HG03442 (cell line): ENCODE results near the gene IL31RA.
A peak's percentile ranks its signal among the peaks of the same experiment; 100 is the strongest.

Experiments
- ATAC-seq: cut with Tn5 transposase; IDR thresholded peaks from one replicate; pipeline ENCODE4 v1.9.1; 2021; ENCODE audit warnings: mild to moderate bottlenecking, moderate library complexity; ENCODE audit not compliant: unreplicated experiment

IL31RA gene

GRCh38 chr5:55858104-55858503 lies 6.9 kb downstream of the IL31RA start:
- no peak for ATAC-seq

- no peak for ATAC-seq
Measured at GRCh38 chr5:55860288-55860687, 9.1 kb downstream of the IL31RA start.

- no peak for ATAC-seq
Measured at GRCh38 chr5:55860709-55861108, 9.6 kb downstream of the IL31RA start.

GRCh38 chr5:55864606-55865541 lies 13.7 kb downstream of the IL31RA start:
- ATAC-seq, result no peak

GRCh38 chr5:55865831-55866230 lies 14.7 kb downstream of the IL31RA start:
- no peak for ATAC-seq

- ATAC-seq, result no peak
Measured at GRCh38 chr5:55866485-55866884, 15.3 kb downstream of the IL31RA start.

- ATAC-seq, result no peak
Measured at GRCh38 chr5:55866934-55867333, 15.8 kb downstream of the IL31RA start.

- no peak for ATAC-seq
Measured at GRCh38 chr5:55868846-55869245, 17.7 kb downstream of the IL31RA start.

GRCh38 chr5:55869847-55870246 lies 18.7 kb downstream of the IL31RA start:
- no peak for ATAC-seq

- ATAC-seq, result no peak
Measured at GRCh38 chr5:55873234-55873633, 22.1 kb downstream of the IL31RA start.

- ATAC-seq, result no peak
Measured at GRCh38 chr5:55877655-55878054, 26.5 kb downstream of the IL31RA start.

- ATAC-seq, result no peak
Measured at GRCh38 chr5:55880453-55880852, 29.3 kb downstream of the IL31RA start.

- ATAC-seq, result no peak
Measured at GRCh38 chr5:55885359-55885758, 34.2 kb downstream of the IL31RA start.

GRCh38 chr5:55888205-55888604 lies 37.0 kb downstream of the IL31RA start:
- ATAC-seq, result no peak

GRCh38 chr5:55892479-55892878 lies 41.3 kb downstream of the IL31RA start:
- no peak for ATAC-seq

GRCh38 chr5:55894135-55894534 lies 43.0 kb downstream of the IL31RA start:
- peak; percentile 47 for ATAC-seq

GRCh38 chr5:55895346-55895745 lies 44.2 kb downstream of the IL31RA start:
- no peak for ATAC-seq

GRCh38 chr5:55896238-55896637 lies 45.1 kb downstream of the IL31RA start:
- no peak for ATAC-seq

- no peak for ATAC-seq
Measured at GRCh38 chr5:55896663-55897062, 45.5 kb downstream of the IL31RA start.

GRCh38 chr5:55897206-55897894 lies 46.2 kb downstream of the IL31RA start:
- ATAC-seq, result no peak

GRCh38 chr5:55897905-55898304 lies 46.7 kb downstream of the IL31RA start:
- no peak for ATAC-seq

- no peak for ATAC-seq
Measured at GRCh38 chr5:55899344-55899743, 48.2 kb downstream of the IL31RA start.
